ENCODE data around the gene TAX1BP3.

The TAX1BP3 gene

DNA sequence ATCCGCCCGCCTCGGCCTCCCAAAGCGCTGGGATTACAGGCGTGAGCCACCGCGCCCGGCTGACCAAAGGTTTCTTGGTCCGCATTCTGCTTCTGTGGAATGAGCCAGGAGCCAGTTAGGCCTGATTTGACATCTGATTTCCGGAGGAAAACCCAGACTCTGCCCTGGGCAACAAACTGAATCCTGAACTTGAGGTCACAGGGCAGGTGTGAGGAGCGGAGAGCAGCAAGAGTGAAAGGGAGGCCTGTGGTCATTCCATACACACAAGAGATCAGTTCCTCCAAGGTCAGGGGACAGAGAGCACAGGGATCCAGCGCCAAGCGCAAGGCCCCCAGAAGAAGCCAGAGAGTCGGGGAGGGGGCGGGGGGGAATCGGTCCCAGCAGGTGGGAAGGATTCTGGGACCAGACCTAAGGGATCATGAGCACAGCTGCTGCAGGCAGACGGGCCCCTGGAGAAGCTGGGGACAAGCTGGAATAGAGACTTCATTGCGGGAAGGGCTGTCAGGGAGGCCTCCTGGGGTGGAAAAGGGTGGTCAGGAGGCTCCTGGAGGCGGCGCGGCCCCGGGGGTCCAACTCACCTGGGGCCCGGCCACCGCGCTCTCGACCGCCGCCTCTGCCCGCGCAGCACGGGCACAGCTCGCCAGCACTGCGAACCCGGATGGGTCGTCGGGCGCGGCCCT lies 32.8 kb downstream of the TAX1BP3 start:
- FAIRE-seq (no peak), DNase-seq (ENCODE audit: insufficient read length, low spot score) (no peak)

DNA sequence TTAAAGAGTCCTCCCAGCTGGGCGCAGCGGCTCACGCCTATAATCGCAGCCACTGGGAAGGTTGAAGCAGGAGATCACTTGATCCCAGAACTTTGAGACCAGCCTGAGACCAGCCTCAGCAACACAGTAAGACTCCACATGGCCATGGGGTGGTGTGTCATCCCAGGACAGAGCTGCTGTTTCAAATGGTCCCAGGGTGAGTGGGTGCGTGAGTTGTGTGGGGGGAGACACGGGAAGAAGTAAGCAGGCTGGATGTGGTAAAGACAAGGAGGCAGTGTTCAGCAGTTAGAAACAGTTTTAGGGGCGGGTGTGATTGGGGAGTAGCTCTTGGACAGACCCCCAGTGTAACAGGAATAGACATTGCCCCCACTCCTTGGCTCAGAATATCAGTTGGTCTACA lies 36.1 kb downstream of the TAX1BP3 start:
- DNase-seq (ENCODE audit: insufficient read length, low spot score) = no peak

DNA sequence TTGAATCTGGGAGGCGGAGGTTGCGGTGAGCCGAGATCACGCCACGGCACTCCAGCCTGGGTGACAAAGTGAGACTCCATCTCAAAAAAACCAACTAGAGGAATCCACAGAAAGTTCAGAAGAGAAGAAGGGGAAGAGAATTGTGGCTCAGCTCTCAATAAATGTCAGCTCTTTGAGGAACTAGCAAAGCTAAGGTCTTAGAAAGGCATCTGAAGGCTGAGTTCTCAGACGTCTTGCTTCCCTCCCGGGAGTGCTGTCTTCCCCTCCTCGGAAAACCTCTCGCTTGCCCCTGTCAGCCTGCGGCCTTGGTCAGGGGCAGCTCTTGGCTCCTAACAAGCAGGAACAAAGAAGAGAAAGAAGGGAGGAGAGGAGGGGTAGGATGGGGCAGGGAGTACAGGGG lies 37.6 kb downstream of the TAX1BP3 start:
- DNase-seq (ENCODE audit: insufficient read length, low spot score) (no peak), FAIRE-seq (no peak)

More for the DNA sequence above, 36.1 kb downstream of the TAX1BP3 start:
- no peak for FAIRE-seq

DNA sequence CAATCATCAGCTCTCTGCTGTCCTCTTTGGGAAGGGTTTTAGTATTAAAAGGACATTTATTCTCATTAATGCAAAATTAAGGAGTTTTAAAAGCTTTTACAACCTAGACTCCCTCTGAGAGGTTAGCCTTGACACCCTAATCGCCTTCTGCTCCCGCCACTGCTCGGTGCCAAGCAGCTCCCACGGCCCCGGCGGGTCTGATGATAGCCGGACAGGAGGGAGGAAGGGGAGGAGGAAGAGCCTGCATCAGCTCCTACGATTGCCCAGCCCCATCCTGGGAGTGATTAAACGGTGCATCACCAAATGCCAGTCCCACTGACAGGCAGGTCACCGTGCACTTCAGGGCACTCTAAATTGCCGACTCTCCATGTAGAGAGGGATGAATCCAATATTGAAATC lies 40.6 kb downstream of the TAX1BP3 start:
- DNase-seq (ENCODE audit: insufficient read length, low spot score) = no peak
- no peak for FAIRE-seq

DNA sequence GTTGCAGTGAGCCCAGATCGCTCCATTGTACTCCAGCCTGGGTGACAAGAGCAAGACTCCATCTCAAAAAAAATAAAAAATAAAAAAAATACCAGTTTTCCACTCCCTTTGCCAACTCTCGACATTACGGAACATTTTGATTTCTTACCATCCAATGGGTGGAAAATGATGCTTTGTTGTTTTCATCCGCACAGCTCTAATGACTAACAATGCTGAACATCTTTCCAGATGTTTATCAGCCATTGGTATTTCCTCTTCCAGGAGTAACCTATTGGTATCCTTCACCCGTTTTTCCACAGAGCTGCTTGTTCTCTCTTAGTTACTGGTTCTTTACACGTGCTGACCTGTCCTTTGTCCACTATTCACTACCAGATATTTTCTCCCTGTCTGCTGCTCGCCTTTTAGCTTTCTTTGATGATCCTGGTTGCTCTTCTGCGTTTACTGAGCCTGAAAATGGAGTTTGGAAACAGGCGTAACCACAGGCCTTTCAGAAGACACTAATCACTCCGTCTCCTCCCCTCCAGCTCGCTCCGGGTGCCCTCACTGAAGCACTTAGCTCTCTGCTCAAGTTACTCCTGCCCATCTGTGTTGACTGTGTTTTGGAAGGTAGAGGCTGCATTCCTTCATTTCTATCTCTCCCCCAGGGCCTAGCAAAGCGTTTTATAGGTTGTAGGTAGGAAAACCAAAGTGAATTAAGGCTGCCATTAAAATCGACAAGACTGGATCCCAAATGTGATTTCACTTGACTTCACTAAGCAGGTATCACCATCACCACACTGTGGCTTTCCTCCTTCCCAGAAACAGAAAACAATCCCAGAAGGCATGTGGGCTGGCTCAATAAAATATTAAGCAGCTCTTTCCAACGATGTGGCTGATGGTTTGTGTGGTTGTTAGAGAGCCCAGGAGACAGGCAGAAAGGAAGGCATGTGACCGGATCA lies 41.3 kb downstream of the TAX1BP3 start:
- DNase-seq (ENCODE audit: insufficient read length, low spot score) (no peak), FAIRE-seq (no peak)

DNA sequence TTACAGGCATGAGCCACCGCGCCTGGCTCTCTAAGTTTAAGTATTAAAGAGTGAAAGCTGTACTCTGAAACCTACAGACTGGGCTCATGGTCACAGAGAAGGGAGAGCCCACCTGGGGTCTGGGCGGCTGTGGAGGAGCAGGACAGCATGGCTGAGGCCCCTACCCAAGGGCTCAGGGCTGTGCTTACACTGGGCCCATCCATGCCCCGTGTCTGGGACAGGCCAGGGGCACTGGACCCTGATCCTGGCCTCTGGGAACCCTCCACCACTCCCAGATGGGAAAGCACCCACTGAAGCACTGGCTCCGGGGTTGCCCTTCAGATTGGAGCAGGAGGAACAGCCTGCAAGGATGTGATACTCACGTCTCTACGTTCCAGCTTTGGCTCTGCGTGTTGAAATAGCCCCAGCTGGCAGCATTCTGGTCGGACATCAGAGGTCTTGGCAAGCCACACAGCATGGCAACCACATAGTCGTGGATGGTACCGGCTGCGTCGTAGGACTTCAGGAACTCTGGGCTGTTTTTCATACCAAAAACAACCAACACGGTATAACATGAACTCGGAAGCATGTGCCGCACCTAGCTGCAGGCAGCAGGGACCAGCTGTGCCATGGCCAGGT lies 45.3 kb downstream of the TAX1BP3 start:
- DNase-seq (ENCODE audit: insufficient read length, low spot score) (no peak), FAIRE-seq (no peak)

DNA sequence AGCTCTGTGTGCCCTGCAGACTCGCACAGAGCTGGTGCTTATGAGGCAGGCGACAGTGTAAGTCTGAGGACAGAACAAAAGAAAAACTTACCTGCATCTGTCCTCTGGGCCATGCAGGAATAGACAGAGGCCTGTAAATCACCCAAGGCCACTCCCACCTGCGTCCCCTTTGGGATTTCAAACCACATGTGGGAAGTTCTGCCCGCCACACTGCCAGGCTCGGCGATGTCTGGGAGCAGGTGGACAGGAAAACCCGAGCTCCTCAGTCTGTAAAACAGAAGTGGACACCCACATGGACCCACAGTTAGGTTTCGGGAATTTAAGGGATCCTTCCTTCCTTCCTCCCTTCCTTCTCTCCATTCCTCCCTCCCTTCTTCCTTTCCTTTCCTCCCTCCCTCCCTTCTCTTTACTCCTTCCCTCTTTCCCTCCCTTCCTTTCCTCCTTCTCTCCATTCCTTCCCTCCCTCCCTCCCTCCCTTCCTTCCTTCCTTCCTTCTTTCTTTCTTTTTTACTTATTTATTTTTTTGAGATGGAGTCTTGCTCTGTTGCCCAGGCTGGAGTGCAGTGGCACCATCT lies 47.1 kb downstream of the TAX1BP3 start:
- no peak for FAIRE-seq
- no peak for DNase-seq (ENCODE audit: insufficient read length, low spot score)

DNA sequence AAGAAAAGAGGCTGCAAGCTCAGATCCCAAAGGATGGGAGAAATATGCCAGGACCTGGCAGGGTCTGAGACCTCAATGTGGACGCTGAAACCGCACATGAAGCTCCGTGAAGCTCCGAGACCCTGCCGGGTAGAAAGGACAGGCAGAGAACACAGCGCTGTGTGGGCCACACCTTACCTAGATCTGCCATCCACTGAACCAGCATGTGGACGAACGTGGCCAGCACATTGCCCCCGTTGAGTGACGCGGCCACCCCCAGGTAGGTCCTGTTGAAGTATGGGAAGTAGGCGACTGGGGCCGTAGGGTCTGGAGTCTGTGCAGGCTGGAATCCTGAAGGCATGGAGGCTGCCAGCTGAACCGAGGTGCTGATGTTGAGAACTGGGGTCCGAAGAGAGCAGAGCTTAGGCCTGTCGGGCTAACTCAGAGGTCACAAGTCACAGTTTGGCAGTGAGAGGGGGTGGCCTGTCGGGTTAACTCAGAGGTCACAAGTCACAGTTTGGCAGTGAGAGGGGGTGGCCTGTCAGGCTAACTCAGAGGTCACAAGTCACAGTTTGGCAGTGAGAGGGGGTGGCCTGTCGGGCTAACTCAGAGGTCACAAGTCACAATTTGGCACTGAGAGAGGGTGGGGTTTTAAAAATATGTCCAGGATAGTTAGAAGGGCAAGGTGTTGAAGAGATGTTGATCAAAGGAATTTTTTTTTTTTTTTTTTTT lies 53.1 kb downstream of the TAX1BP3 start:
- no peak for FAIRE-seq
- DNase-seq (ENCODE audit: insufficient read length, low spot score) = no peak

DNA sequence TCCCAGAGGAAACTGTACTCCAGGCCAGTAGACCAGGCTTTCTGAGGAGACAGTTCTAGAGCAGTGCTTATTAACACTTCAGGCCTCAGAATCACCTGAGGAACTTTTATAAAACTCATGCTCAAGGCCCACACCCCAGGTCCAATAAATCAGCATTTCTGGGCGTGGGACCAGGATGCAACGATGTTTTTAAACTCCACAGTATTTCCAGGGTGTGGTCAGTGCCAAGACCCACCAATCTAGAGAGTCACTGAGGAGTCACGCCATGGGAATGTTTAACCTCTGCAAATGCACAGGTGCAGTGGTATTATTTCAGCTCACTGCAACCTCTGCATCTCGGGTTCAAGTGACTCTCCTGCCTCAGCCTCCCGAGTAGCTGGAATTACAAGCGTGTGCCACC lies 55.3 kb downstream of the TAX1BP3 start:
- DNase-seq (ENCODE audit: insufficient read length, low spot score) = no peak

More for the DNA sequence above, 55.3 kb downstream of the TAX1BP3 start:
- FAIRE-seq = no peak

Measured in HTR-8/SVneo (cell line).